Stomach (tissue), 9 donors: ENCODE measurements around the gene ENTPD2. TPM values are rescaled to one million over a fixed set of nuclear protein-coding genes. Genes with fewer than 3 reads are reported as not detected.

Source experiments
- DNase-seq, 2 donors: peaks; one replicate each; pipeline versions ENCODE4 v3.0.0 to v3.0.0-alpha.2; 2013 to 2019
- H3K27ac ChIP-seq, 5 donors: fragments of 200-600 bp in 4 of 5; sonication (generic) in 4 of 5; one replicate each; pipeline ENCODE4 v1.5.1; 2013 to 2019; ENCODE audit warnings: mild to moderate bottlenecking in 1 of 5, moderate library complexity in 1 of 5
- H3K27me3 ChIP-seq, 3 donors: fragments of 200-600 bp; sonication (generic); one replicate each; pipeline ENCODE4 v1.5.1; 2017 to 2019; ENCODE audit warnings: mixed run types in 1 of 3
- H3K36me3 ChIP-seq, 4 donors: fragments of 200-600 bp; sonication (generic); 1 replicate in 3 of 4; 2 replicates in 1 of 4; pipeline ENCODE4 v1.5.1; 2016 to 2019
- H3K4me1 ChIP-seq, 4 donors: fragments of 200-600 bp; sonication (generic); one replicate each; pipeline ENCODE4 v1.5.1; 2016 to 2019
- H3K4me3 ChIP-seq, 4 donors: fragments of 200-600 bp; sonication (generic) in 3 of 4; one replicate each; pipeline ENCODE4 v1.5.1; 2016 to 2019; ENCODE audit warnings: mild to moderate bottlenecking in 1 of 4
- H3K9me3 ChIP-seq, 4 donors: fragments of 200-600 bp; sonication (generic); one replicate each; pipeline ENCODE4 v1.5.1; 2016 to 2019
- EP300 ChIP-seq: sonication (generic); formaldehyde crosslinking; IDR thresholded peaks from one replicate; pipeline ENCODE4 v1.6.1; 2017; ENCODE audit warnings: antibody characterized with exemption
- POLR2A ChIP-seq, 4 donors: fragments of 450-650 bp; IDR thresholded peaks; one replicate each; pipeline ENCODE4 v1.6.1; 2016; ENCODE audit warnings: antibody characterized with exemption in 4 of 4, control low read depth in 2 of 4, mild to moderate bottlenecking in 1 of 4, moderate library complexity in 1 of 4
- POLR2AphosphoS5 ChIP-seq, 3 donors: sonication (generic); formaldehyde crosslinking; IDR thresholded peaks; one replicate each; pipeline ENCODE4 v1.6.1; 2016; ENCODE audit warnings: antibody characterized with exemption in 3 of 3
- WGBS, 5 donors: extraction: QIAGEN DNeasy Blood & Tissue Kit in 3 of 5; methylation state at CpG; one replicate each; pipeline versions ENCODE4 v1.1.5 to v1.1.7; 2013 to 2018; 5-methylcytosine and 5-hydroxymethylcytosine counted together
- intact Hi-C: fragments of 100-400 bp; cut with DNase I; formaldehyde crosslinking; loops from one replicate; pipeline ENCODE4 v1.15.1; 2023; ENCODE audit warnings: low total_unique reads
- polyA plus RNA-seq, 3 donors: library from polyadenylated mRNA; stranded (reverse); fragments of 200-250 nt; gene quantifications; one replicate each; pipeline ENCODE4 v1.2.3, GENCODE V29; 2013
- total RNA-seq, 5 donors: library from RNA; depleted of rRNA; stranded (reverse); fragments of >200 nt; gene quantifications; one replicate each; pipeline versions ENCODE4 v1.1.0 to v1.2.3, GENCODE V29; 2014 to 2016
- TF ChIP-seq, protein P1 (sequence below), 7 experiments: fragments of 450-650 bp in 4 of 7; fragments of 200-600 bp in 3 of 7; sonication (generic) in 3 of 7; IDR thresholded peaks; one replicate each; pipeline ENCODE4 v1.5.1; 2016 to 2019; ENCODE audit warnings: antibody characterized with exemption in 7 of 7, control low read depth in 2 of 7, mild to moderate bottlenecking in 1 of 7
- donor health status: healthy with polysubstance abuse.
- donor health status: Bipolar disorder and iron deficiency.
- donor health status: healthy.

ENTPD2 gene
- total and polyA plus RNA-seq, 8 donors: 2.0 to 11.3 (median 3.5) TPM; not detected in 1

DNA sequence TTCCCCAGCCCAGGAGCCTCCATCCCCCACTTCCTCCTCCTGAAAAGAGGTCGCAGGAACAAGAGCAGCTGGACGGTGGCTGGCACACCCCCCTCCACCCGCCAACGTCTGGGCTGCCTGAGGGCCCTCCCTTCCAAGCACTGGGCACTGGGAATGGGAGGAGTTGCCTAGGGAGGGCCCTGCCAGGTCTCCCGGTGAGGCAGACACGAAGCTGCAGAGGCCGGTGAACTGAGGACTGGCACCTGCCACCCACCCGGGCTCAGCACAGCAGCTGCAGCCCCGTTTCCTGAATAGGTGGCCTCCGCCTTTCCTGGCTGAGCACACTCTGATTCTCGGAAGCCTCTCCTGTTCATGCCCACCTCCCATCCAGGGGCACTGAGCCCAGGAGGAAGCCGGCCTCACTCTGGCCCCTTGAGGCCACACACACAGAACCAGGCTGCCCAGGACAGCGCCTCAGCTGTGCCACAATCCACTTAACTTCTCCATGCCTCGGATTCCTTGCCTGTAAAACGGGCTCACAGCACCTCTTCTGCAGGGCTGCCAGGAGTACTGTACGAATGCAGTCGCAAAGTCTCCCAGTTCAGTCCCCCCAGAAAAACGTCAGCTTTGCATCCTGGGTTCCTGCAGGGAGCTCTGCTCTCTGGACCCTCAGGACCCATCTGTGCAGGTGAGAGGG is 9.2 kb downstream of the ENTPD2 start:
- Histone ChIP-seq H3K36me3 (peaks cover 12 to 24% (median 16%) of the 10 kb centered on the region in 4 donors), H3K27ac (peak overlapping the region; percentile 73 to 84 (median 79)), H3K4me1 (peaks cover 39 to 63% (median 58%) of the 10 kb centered on the region in 4 donors), H3K27me3 (peaks cover 8 to 65% (median 48%) of the 10 kb centered on the region in 3 donors), H3K4me3 (peak overlapping the region; percentile 58 to 78 (median 66)), H3K9me3 (no peaks in the 10 kb centered on the region)
- peak; percentile 79 to 83 for DNase-seq
- 8 to 32% (median 16%) methylated on average over 10 to 18 of the region's 18 CpGs for WGBS, 5 donors
- TF ChIP-seq, protein P1, sequence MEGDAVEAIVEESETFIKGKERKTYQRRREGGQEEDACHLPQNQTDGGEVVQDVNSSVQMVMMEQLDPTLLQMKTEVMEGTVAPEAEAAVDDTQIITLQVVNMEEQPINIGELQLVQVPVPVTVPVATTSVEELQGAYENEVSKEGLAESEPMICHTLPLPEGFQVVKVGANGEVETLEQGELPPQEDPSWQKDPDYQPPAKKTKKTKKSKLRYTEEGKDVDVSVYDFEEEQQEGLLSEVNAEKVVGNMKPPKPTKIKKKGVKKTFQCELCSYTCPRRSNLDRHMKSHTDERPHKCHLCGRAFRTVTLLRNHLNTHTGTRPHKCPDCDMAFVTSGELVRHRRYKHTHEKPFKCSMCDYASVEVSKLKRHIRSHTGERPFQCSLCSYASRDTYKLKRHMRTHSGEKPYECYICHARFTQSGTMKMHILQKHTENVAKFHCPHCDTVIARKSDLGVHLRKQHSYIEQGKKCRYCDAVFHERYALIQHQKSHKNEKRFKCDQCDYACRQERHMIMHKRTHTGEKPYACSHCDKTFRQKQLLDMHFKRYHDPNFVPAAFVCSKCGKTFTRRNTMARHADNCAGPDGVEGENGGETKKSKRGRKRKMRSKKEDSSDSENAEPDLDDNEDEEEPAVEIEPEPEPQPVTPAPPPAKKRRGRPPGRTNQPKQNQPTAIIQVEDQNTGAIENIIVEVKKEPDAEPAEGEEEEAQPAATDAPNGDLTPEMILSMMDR (IDR thresholded peaks at IDR 0.05): no peak
- peak in 2 of 3 donors; percentile 57 to 65 for TF ChIP-seq POLR2AphosphoS5 (IDR thresholded peaks at IDR 0.05)
- intact Hi-C loops: no loop called here

DNA sequence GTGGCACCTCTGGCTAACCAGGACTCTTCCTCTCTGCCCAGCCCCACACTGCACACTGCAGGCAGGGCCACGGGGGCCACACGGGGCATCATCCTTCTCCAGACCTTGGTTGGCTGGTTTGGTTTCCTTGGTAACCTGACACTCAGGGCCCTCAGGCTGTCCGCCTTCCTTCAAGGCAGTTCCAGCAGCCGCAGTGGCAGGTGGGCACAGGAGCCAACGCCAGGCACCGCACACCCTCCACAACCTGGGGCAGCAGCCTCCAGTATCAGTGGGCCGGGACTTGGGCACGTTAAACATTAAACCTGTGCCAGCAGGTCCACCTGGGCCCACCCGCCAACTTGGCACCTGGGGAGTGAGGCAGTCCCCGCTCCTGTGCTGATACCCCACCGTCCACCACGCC is 9.8 kb downstream of the ENTPD2 start:
- Histone ChIP-seq H3K9me3 (no peaks in the 10 kb centered on the region), H3K36me3 (peaks cover 17 to 30% (median 22%) of the 10 kb centered on the region in 4 donors), H3K4me3 (peak overlapping the region; percentile 58 to 78 (median 66)), H3K27me3 (peaks cover 6 to 59% (median 42%) of the 10 kb centered on the region in 3 donors), H3K4me1 (peaks cover 39 to 58% (median 53%) of the 10 kb centered on the region in 4 donors), H3K27ac (peak overlapping the region; percentile 66 to 84 (median 79))
- intact Hi-C loops: no loop called here
- TF ChIP-seq, protein P1 (IDR thresholded peaks at IDR 0.05): no peak
- no peak for DNase-seq
- WGBS, 5 donors: 25 to 52% (median 37%) methylated on average over 4 to 12 of the region's 12 CpGs

DNA sequence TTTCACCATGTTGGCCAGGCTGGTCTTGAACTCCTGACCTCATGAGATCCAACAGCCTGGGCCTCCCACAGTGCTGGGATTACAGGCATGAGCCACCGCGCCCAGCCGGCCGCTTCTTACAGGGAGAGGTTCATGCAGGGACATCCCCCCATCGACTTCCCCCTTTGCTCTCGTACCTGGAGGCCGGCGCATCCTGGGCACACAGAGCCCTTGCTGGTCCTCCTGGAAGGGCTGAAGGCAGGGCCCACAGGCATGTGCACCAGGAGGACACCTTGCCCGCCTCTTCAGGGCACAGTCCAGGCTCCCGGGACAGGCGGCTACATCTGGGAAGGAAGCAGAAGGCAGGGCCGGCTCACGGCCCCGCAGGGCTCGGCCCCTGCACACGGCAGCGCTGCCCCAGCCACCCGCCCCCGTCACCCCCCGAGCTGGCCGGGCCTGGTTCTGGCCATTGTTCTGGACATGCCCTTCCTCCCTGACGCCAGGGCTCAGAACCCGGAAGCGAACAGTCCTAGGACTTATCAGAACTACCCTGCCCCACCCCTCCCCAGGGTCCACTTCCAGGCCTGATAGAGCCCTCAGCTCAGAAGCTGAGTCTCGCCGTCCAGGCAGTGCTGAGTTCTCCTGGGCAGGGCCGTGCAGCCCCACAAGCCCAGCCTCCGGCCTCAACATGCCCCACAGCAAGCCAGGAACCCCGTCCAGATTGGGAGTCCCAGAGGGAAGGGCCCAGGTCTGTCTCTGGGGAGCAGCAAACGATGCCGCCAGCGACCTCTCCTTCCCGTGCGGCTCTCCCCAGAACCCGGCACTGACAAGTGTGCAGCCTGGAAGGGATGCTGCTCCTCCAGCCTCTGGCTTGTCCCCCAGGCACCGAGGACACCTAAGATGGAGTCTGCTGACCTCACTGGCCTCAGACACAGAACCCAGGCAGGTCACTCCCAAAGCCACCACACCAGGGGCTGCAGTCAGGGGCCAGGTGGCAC is 10.8 kb downstream of the ENTPD2 start:
- H3K4me1 ChIP-seq: peaks cover 34 to 51% (median 47%) of the 10 kb centered on the region in 4 donors
- peaks cover 17 to 40% (median 32%) of the 10 kb centered on the region in 4 donors for H3K36me3 ChIP-seq
- TF ChIP-seq POLR2AphosphoS5 (IDR thresholded peaks at IDR 0.05) (peak; percentile 24 to 60 (median 55)), EP300 (no peak), POLR2A (IDR thresholded peaks at IDR 0.05) (no peak)
- TF ChIP-seq, protein P1 (IDR thresholded peaks at IDR 0.05): no peak
- H3K27ac ChIP-seq: peak overlapping the region; percentile 66 to 84 (median 79)
- peak overlapping the region; percentile 58 to 78 (median 66) for H3K4me3 ChIP-seq
- 35 to 58% (median 52%) methylated on average over 14 to 36 of the region's 36 CpGs for WGBS, 5 donors
- H3K9me3 ChIP-seq: no peaks in the 10 kb centered on the region
- intact Hi-C loops: no loop called here
- peaks cover 0 to 49% (median 32%) of the 10 kb centered on the region in 3 donors for H3K27me3 ChIP-seq
- DNase-seq: peak; percentile 63 to 79

DNA sequence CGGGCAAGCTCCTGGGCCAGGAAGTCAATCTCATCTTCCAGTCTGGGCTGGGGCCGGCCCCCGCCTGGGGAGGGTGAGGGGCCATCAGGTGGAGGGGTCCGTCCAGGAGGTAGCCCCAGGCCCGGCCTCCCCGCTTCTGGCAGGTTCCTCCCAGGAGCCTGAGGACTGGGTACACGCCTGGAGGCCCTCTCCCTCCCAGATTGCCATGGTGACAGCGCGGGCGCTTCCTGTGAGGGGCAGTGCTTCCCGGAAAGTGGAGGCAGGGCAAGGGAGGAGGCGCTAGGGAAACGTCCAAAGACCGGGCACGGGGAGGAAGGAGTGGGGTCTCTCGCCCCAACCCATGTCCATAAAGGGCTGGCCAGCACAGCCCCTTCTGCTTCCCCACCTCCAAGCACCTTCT is 12.7 kb downstream of the ENTPD2 start:
- DNase-seq: no peak
- H3K27ac ChIP-seq: peak overlapping the region in 2 of 5 donors; percentile 50 to 84
- H3K4me3 ChIP-seq: peak overlapping the region in 1 of 4 donors; percentile 7

More for the DNA sequence above, 12.7 kb downstream of the ENTPD2 start:
- WGBS, 5 donors: 58 to 68% (median 68%) methylated on average over 10 to 16 of the region's 16 CpGs
- H3K4me1 ChIP-seq: peaks cover 26 to 42% (median 37%) of the 10 kb centered on the region in 4 donors
- TF ChIP-seq EP300 (no peak), POLR2AphosphoS5 (IDR thresholded peaks at IDR 0.05) (no peak), POLR2A (IDR thresholded peaks at IDR 0.05) (no peak)
- TF ChIP-seq, protein P1 (IDR thresholded peaks at IDR 0.05): no peak
- no peaks in the 10 kb centered on the region for H3K9me3 ChIP-seq
- peaks cover 0 to 30% (median 15%) of the 10 kb centered on the region in 3 donors for H3K27me3 ChIP-seq
- intact Hi-C loops: no loop called here
- H3K36me3 ChIP-seq: peaks cover 17 to 50% (median 39%) of the 10 kb centered on the region in 4 donors
